ENCODE measurements around the gene KRTAP1-1.

GRCh38 chr17:41063449-41063848 is 22.2 kb upstream of the KRTAP1-1 start:
- TF ChIP-seq POLR2A (IDR thresholded peaks at IDR 0.05; ENCODE audit: low read depth, low read length) (no peak), POLR2AphosphoS5 (IDR thresholded peaks at IDR 0.05; ENCODE audit: low read depth, low read length) (no peak), POU2F2 (IDR thresholded peaks at IDR 0.05; ENCODE audit: low read depth, low read length) (no peak)

Data from GM12891 (cell line).